AG08395 (cell line): ENCODE measurements around the gene TAF11L4.
"Not testable (repeated sequence)": the region's sequence is repeated elsewhere in the genome, so short reads cannot be mapped to it uniquely, and the experiment has no call there.

ENCODE experiments used
- DNase-seq: peaks from one replicate; pipeline ENCODE4 v3.0.0; 2012; ENCODE audit warnings: mixed read lengths, low spot score

TAF11L4 gene

GRCh38 chr5:17521501-17521900, at the start of gene TAF11L4:
TSS of gene TAF11L4 (plus strand) at chr5:17521801.
- DNase-seq: not testable (repeated sequence)

DNA sequence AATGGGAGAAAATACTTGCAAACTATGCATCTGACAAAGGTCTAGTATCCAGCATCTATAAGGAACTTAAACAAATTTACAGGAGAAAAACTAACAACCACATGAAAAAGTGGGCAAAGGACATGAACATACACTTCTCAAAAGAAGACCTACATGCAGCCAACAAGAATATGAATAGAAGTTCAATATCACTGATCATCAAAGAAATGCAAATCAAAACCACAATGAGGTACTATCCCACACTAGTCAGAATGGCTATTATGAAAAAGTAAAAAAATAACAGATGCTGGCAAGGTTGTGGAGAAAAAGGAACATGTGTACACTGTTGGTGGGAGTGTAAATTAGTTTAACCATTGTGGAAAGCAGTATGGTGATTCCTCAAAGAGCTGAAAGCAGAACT, 46.5 kb upstream of the TAF11L4 start:
- DNase-seq: not testable (repeated sequence)

DNA sequence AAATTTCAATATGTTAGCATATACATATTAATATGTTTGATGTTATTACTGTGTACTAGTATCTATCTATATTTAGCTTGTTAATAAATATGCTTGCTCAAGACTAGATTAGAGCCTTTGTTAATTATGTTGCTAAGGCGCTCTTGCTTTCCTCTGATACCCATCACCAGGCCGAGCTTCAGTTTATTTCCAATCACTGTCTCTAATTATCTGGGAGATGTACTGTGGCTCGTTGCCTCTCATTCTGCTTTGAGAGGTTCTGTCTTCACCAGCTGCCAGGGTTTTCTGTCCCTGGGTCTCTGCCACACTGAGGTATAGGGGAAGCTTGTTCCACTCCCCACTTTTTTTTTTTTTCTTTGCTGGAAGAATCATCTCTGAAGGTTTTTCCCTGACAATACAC, 44.6 kb upstream of the TAF11L4 start:
- no peak for DNase-seq

GRCh38 chr5:17477573-17478265, 43.9 kb upstream of the TAF11L4 start:
- DNase-seq: no peak

GRCh38 chr5:17481378-17481777, 40.2 kb upstream of the TAF11L4 start:
- DNase-seq: no peak

GRCh38 chr5:17482790-17483189, 38.8 kb upstream of the TAF11L4 start:
- no peak for DNase-seq

- not testable (repeated sequence) for DNase-seq
Measured at GRCh38 chr5:17486464-17487173, 35.0 kb upstream of the TAF11L4 start.

DNA sequence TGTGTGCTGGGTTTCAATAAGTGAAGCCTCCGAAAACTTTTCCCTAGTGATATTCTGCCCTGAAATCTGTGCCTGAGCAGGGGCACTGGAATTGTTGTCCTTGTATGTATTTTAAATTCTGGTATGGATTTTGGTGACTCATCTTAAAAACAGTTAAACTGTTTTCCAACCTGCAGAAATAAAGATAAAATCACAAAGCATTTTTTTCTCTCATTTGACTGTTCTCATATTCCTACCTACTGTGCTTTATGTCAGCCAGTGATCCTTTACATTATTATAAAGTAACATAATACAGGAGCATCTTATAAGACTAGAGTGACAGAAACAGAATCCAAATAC, 34.5 kb upstream of the TAF11L4 start:
- no peak for DNase-seq

- not testable (repeated sequence) for DNase-seq
Measured at GRCh38 chr5:17491257-17491656, 30.3 kb upstream of the TAF11L4 start.

- no peak for DNase-seq
Measured at GRCh38 chr5:17492770-17493169, 28.8 kb upstream of the TAF11L4 start.

DNA sequence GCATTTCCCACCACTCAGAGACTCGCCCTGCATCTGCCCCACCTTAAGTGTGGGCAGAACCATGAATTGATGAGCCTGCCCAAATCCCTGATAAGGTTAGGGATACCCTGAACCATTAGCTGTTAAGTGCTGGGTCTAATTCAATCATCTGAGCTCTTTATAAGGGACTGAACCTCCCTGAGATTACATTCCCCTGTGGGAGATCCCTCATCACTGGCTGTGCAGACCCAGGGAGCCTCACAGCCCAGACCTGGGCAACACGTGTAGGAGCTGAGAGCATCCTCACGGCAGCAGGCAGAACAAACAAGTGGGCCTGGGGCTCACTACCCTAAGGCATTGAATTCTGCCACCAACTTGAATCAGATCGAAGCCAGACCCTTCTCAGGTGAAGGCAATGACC, 24.2 kb upstream of the TAF11L4 start:
- no peak for DNase-seq

GRCh38 chr5:17497931-17498330, 23.7 kb upstream of the TAF11L4 start, which contains the start of gene TAF11L2:
TSS of gene TAF11L2 (plus strand) at chr5:17498231.
- not testable (repeated sequence) for DNase-seq

DNA sequence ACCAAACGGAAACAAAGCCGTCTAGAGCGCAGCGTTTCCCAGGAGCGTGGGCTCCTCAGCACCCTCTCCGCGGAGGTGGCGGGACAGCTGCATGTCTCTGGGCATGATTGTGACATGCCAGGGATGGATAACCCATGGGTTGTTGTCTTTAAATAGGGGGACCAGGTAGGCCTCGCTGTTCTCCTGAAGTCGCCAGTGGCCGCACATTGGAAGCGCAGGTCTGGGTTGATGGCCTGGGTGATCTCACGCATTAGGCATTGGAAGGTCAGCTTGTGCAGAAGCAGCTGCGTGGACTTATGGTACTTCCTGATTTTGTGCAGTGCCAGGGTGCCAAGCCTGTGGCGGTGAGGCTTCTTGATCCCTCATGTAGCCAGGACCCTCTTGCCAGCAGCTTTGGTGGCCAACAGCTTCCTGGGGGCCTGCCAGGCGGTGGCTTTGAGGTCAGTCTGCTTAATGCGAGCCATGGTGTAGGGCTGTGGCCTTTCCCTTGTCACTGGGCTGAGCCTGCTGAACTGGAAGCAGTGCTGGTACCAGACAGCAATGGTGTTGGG, 9.8 kb upstream of the TAF11L4 start:
- DNase-seq: no peak

DNA sequence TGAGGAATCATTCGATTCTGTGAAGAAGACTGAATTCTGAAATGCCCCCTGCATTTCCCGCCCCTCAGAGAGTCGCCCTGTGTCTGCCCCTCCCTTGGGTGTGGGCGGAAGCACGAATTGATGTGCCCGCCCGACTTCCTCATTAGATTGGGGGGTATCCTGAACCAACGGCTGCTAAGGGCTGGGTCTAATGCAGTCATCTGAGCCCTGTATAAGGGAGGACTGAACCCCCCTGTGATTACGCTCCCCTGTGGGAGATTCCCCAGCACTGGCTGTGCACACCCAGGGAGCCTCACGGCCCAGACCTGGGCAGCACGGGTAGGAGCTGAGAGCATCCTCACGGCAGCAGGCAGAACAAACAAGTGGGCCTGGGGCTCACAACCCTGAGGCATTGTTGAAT, 4.1 kb upstream of the TAF11L4 start:
- not testable (repeated sequence) for DNase-seq

DNA sequence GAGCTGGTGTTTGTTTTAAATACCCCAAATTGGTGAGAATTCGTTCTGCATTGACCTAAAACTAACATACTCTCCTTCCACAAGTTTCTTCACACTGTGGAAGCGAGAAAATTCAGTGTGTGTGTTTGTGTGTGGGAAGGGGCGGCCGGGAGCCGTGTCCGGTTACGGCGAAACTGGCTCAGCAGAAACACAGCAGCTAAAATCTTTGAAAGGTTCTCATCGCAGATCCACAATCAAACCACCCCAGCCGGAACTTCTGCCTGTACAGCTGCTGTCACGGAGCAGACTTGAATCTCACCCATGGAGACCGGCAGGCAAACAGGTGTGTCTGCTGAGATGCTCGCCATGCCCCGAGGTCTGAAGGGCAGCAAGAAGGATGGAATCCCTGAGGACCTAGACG, 3.5 kb upstream of the TAF11L4 start, which contains the start of gene TAF11L3:
TSS of gene TAF11L3 (plus strand) at position 301 of the 400 bp plus-strand sequence.
- not testable (repeated sequence) for DNase-seq

- DNase-seq: not testable (repeated sequence)
Measured at GRCh38 chr5:17519508-17519907, 2.1 kb upstream of the TAF11L4 start.

GRCh38 chr5:17524935-17525334, 3.3 kb downstream of the TAF11L4 start, which contains the start of gene TAF11L5:
TSS of gene TAF11L5 (plus strand) at chr5:17525235.
- not testable (repeated sequence) for DNase-seq

DNA sequence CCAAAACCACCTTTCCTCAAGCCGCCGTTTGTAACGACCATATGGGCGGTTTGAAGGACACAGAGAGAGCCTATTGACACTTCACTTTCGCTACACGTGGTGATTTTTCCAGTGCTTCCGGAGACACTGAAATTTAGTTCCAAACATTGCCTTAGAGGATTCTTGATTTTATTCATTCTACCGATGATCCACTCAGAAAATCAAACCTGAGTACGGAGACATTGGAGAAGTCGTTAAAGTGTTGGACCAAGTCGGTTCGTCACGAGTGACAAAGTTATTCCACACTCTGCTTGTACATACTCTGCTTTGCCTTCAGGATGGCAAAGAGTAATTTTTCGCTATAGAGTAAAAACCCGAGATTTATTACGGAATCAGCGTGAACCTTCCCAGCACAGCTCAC, 4.9 kb downstream of the TAF11L4 start:
- DNase-seq: not testable (repeated sequence)

DNA sequence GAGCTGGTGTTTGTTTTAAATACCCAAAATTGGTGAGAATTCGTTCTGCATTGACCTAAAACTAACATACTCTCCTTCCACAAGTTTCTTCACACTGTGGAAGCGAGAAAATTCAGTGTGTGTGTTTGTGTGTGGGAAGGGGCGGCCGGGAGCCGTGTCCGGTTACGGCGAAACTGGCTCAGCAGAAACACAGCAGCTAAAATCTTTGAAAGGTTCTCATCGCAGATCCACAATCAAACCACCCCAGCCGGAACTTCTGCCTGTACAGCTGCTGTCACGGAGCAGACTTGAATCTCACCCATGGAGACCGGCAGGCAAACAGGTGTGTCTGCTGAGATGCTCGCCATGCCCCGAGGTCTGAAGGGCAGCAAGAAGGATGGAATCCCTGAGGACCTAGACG, 6.8 kb downstream of the TAF11L4 start, which contains the start of gene TAF11L6:
TSS of gene TAF11L6 (plus strand) at position 301 of the 400 bp plus-strand sequence.
- not testable (repeated sequence) for DNase-seq
